Measurements from ENCODE around the gene G6PD. TPM values are rescaled to one million over a fixed set of nuclear protein-coding genes. Genes with fewer than 3 reads are reported as not detected.

G6PD gene
- total RNA-seq, 1 donor from 2014 or later: 20.0 TPM

DNA sequence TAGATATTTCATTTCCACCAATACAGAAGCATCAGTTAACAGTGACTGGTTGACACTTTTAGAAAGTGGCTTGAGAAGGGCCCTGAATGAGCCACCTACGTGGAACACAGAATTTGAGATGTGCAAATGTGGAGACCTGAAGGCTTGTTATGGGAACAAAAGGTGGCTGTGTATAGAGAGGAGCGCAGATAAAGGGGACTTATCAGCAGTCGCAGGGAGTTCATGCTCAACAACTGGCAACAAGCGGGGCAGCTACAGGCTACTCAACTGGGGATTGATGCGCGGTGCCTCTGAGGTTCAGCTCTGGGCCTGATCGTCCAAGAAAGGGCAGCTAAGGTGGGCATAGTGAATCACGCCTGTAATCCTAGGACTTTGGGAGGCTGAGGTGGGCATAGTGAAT is 27.3 kb downstream of the G6PD start:
- Histone ChIP-seq H3K36me3 (ENCODE audit: control insufficient read depth, insufficient read depth, low read length) (no peaks in the 10 kb centered on the region), H3K27me3 (ENCODE audit: control insufficient read depth, insufficient read depth, low read length) (no peaks in the 10 kb centered on the region), H3K4me3 (ENCODE audit: low read depth, low read length) (no peak overlapping the region)
- FAIRE-seq (no peak), DNase-seq (ENCODE audit: low read depth) (no peak)
- TF ChIP-seq, protein P1, sequence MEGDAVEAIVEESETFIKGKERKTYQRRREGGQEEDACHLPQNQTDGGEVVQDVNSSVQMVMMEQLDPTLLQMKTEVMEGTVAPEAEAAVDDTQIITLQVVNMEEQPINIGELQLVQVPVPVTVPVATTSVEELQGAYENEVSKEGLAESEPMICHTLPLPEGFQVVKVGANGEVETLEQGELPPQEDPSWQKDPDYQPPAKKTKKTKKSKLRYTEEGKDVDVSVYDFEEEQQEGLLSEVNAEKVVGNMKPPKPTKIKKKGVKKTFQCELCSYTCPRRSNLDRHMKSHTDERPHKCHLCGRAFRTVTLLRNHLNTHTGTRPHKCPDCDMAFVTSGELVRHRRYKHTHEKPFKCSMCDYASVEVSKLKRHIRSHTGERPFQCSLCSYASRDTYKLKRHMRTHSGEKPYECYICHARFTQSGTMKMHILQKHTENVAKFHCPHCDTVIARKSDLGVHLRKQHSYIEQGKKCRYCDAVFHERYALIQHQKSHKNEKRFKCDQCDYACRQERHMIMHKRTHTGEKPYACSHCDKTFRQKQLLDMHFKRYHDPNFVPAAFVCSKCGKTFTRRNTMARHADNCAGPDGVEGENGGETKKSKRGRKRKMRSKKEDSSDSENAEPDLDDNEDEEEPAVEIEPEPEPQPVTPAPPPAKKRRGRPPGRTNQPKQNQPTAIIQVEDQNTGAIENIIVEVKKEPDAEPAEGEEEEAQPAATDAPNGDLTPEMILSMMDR (IDR thresholded peaks at IDR 0.05; ENCODE audit: insufficient read depth, low read length, severe bottlenecking): no peak

DNA sequence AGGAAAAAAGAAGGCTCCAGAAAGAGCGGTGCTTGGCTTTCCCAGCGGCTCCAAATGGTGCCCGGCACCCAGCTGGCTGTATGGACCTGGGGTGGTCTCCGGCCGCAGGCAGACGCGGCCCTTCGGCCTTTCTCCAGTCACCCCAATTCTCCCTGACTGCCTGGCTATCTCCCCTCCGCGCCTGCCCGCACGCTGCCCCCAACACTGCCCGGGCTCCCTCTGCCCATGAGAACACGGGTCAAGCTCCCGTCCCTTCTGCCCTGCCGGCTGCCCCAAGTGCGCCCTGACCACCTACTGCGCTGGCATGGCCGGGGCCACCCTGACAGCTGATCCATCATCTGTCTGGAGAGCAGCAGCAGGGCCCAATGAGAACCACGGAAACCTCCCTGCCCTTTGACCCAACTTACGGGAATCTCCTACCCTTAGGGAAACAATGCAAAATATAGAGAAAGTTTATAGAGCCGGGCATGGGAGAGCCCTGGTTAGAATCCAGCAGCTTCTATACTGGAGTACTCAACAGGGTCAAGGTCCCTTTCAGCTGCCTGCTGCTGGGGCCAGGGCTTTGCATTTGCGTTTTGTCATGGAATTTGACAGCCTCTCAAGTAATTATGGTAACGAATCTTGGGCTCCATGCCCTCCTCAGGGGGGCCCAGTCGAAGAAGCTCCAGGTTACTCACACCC is 29.4 kb downstream of the G6PD start:
- peak overlapping the region; percentile 49 for H3K4me3 ChIP-seq (ENCODE audit: low read depth, low read length)
- FAIRE-seq: no peak

DNA sequence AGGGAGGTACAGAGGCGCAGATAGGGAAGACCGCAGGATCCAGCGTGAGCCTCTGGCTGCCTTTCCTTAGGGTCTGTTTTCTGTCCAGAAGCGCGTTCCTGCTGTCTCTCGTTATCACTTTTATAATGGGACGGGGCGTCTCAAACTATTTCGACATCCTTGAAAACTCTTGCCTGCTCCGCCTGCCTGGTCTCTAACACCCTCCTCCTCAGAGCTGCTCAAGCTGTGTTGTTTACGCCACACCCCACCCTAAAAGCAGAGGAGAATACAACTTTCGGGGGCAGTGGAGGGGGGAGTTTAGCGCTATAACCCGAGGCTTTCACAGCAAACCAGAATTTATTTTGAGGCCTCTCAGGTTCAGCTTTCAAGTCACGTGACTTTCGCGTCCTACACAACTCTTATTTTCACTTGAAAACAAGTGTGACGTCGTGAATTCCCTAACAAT is 30.0 kb downstream of the G6PD start:
- peak overlapping the region; percentile 49 for H3K4me3 ChIP-seq (ENCODE audit: low read depth, low read length)
- no peaks in the 10 kb centered on the region for H3K36me3 ChIP-seq (ENCODE audit: control insufficient read depth, insufficient read depth, low read length)
- TF ChIP-seq, protein P1 (IDR thresholded peaks at IDR 0.05; ENCODE audit: insufficient read depth, low read length, severe bottlenecking): no peak
- H3K27me3 ChIP-seq (ENCODE audit: control insufficient read depth, insufficient read depth, low read length): no peaks in the 10 kb centered on the region
- FAIRE-seq: no peak
- peak; percentile 6 for DNase-seq (ENCODE audit: low read depth)

More for the DNA sequence above, 29.4 kb downstream of the G6PD start:
- TF ChIP-seq, protein P1 (IDR thresholded peaks at IDR 0.05; ENCODE audit: insufficient read depth, low read length, severe bottlenecking): no peak
- no peaks in the 10 kb centered on the region for H3K36me3 ChIP-seq (ENCODE audit: control insufficient read depth, insufficient read depth, low read length)
- no peak for DNase-seq (ENCODE audit: low read depth)
- no peaks in the 10 kb centered on the region for H3K27me3 ChIP-seq (ENCODE audit: control insufficient read depth, insufficient read depth, low read length)

DNA sequence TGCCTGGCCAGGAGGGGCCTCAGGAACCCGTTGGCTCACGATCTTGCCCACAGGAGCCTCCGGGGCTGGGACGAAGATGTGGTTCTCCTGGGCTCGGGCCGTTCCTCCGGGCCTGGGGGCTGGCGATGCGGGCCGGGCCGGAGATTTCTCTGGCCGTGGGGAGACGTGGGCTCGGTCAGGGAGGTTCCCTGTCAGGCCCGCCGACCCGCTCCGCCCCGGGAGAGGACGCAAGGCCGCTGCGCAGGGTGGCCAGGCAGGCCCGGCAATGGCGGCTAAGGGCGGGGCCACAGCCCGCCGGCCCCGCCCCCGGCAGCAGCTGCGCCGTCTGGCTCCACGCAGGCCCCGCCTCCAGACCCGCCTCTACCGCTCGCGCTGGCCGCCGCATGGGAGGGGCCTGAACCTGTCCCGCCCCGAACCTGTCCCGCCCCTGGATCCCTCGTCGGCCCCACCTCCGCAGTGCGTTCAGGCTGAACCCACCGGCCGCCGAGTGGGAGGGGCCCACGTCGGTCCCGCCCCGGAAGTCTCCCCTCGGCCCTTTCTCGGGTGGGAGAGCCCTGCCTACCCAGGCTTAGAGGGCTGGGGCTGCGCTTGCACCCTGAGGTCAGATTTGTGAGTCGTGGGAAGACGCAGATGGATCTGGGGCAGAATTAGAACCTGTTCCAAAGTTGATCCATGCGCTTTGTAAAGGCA is 30.5 kb downstream of the G6PD start, which contains the start of gene FAM3A:
FAM3A (minus strand) TSS at position 267 of the 690 bp plus-strand sequence. CDS start 460 bp downstream, outside the sequence.
- Histone ChIP-seq H3K27me3 (ENCODE audit: control insufficient read depth, insufficient read depth, low read length) (no peaks in the 10 kb centered on the region), H3K4me3 (ENCODE audit: low read depth, low read length) (peak within 1 kb of the TSS; percentile 61), H3K36me3 (ENCODE audit: control insufficient read depth, insufficient read depth, low read length) (no peaks in the 10 kb centered on the region)
- TF ChIP-seq, protein P1 (IDR thresholded peaks at IDR 0.05; ENCODE audit: insufficient read depth, low read length, severe bottlenecking): no peak
- FAIRE-seq (no peak), DNase-seq (ENCODE audit: low read depth) (peak; percentile 64)

DNA sequence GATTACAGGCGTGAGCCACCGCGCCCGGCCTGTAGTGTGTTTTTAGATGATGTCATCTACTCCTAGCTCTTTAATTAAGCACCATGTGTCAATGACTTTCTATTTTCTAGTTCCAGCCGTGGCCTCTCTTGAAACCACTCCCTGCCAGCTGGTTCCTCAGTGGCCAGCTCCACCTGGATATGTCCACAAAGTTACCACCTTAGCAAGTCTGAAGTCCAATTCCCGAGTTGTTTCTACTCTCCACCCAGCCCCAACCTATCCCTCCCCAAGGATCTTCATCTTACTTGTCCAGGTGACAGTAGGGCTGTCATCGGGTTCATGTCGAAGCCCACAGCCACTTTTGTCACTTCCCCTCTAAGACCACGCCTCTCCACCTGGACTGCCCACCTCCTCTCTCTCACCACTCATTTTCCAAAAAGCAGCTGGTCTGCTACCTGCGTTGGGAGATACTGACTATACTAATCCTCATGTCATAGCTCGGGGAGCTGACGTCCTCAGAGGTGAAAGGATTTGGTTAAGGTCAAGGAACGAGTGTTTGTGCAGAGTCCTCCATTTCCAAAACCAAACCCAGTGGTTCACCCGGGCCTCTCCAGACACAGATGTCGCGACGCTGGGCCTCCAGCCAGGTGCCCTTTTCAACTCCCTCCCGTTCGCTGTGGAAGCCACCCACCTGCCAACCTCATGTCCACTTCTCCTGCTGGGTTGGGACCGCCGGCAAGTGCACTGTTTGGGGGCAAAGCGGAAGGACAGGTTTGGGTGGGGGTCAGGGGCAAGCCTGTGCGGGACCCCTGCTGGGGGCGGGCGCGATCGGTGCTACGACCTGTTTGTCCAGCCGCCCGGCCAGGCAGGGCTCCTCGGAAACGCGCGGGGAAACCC is 31.3 kb downstream of the G6PD start:
- TF ChIP-seq, protein P1 (IDR thresholded peaks at IDR 0.05; ENCODE audit: insufficient read depth, low read length, severe bottlenecking): no peak
- no peaks in the 10 kb centered on the region for H3K27me3 ChIP-seq (ENCODE audit: control insufficient read depth, insufficient read depth, low read length)
- H3K36me3 ChIP-seq (ENCODE audit: control insufficient read depth, insufficient read depth, low read length): no peaks in the 10 kb centered on the region
- FAIRE-seq (no peak), DNase-seq (ENCODE audit: low read depth) (no peak)
- H3K4me3 ChIP-seq (ENCODE audit: low read depth, low read length): peak overlapping the region; percentile 61
